GM12872 (cell line): ENCODE data around the gene KCNK1.

ENCODE experiments used
- TF ChIP-seq, protein P1 (sequence below): IDR thresholded peaks from 3 replicates; pipeline ENCODE4 v1.5.1; 2011; ENCODE audit warnings: low read depth, mild to moderate bottlenecking, low read length, moderate library complexity; ENCODE audit not compliant: insufficient read depth

Gene KCNK1

DNA sequence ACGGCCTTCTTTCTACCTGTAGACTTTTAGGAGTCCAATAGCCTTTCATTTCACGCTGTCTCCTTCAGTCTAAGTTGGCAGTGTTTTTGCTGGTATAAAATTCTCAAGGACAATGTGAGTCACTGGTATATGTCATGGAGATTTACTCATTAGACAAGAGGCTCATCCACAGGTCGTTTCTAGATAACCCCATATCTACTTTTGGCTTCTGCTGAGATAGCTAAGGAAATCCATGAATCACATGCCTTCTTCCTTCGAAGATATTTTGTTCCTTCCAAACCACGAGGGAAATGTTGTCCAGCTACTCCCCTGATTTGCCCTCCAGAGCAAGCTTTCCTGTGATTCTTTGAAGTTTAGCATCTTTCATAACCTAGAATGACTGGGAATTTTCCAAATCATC, 38.5 kb upstream of the KCNK1 start:
- TF ChIP-seq, protein P1, sequence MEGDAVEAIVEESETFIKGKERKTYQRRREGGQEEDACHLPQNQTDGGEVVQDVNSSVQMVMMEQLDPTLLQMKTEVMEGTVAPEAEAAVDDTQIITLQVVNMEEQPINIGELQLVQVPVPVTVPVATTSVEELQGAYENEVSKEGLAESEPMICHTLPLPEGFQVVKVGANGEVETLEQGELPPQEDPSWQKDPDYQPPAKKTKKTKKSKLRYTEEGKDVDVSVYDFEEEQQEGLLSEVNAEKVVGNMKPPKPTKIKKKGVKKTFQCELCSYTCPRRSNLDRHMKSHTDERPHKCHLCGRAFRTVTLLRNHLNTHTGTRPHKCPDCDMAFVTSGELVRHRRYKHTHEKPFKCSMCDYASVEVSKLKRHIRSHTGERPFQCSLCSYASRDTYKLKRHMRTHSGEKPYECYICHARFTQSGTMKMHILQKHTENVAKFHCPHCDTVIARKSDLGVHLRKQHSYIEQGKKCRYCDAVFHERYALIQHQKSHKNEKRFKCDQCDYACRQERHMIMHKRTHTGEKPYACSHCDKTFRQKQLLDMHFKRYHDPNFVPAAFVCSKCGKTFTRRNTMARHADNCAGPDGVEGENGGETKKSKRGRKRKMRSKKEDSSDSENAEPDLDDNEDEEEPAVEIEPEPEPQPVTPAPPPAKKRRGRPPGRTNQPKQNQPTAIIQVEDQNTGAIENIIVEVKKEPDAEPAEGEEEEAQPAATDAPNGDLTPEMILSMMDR = no peak

DNA sequence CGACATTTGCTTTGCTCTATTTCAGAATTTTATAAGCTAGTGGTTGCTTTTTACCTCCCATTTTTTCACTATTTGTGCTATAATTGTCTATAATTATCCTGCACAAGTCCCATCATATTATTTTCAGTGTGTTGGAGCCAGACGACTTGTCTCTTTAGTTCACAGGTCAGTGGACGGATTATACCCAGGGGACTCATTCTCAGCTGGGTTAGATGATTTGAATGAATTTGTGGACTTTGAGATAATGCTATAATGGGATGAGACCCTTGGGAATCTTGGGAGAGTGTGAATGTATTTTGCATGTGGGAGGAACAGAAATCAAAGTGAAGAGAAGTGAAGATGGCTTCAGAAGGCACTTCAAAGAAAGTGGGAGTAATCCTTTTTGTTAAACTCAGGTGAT, 31.5 kb upstream of the KCNK1 start:
- TF ChIP-seq, protein P1 = no peak

DNA sequence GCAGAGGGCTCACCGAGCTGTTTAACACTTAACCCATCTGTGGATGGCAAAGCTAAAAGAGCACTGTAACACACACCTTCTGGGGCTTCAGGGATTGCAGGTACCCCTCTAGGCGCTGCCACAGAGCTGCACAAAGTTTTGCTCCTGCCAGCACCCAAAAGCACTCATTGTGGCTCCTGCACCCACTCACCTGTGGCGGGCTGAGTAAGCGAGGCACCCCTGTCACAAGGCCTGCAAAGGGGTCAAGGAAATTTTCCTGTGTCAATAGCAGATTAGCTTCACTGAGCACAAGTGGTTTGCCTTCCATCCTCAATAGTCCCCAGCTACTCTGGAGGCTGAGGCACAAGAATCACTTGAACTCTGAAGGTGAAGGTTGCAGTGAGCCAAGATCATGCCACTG, 29.5 kb upstream of the KCNK1 start:
- TF ChIP-seq, protein P1 = no peak

DNA sequence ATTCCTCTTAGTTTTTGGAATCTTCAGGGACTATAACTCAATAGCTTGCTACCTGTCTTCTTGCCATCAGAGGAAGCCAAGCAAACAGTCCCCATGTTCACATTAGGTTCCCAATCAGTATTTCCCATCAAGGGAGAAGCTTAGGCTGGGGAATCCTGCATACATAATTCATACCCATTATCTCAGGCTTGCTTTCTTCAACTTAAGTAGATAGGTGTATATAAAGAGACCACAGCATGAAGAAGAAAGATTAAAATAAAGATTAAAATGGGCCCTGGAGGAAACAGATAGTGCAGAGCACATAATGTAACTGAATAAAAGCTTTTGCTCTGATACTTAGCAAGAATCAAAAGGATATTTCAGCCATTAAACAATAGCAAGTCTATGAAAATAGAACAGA, 29.0 kb upstream of the KCNK1 start:
- TF ChIP-seq, protein P1 = no peak

GRCh38 chr1:233586301-233586700, 27.6 kb upstream of the KCNK1 start:
- TF ChIP-seq, protein P1 = no peak

GRCh38 chr1:233587196-233587595, 26.7 kb upstream of the KCNK1 start:
- TF ChIP-seq, protein P1 = no peak

- TF ChIP-seq, protein P1 = no peak
These were observed 25.7 kb upstream of the KCNK1 start for GRCh38 chr1:233587958-233588799.
